Hepatocyte (in vitro differentiated cells): Measurements from ENCODE around the gene ARL16. TPM values are rescaled to one million over a fixed set of nuclear protein-coding genes. Genes with fewer than 3 reads are reported as not detected.

ENCODE experiments used
- DNase-seq: peaks from one replicate; pipeline ENCODE4 v3.0.0-alpha.2; 2016; ENCODE audit warnings: low spot score
- H2AFZ ChIP-seq: fragments of 200-600 bp; sonication (generic); 2 replicates; pipeline ENCODE4 v1.6.0; 2016; ENCODE audit warnings: antibody characterized with exemption, mild to moderate bottlenecking
- H3K27ac ChIP-seq: fragments of 200-600 bp; sonication (generic); 2 replicates; pipeline ENCODE4 v1.5.1; 2016; ENCODE audit warnings: mild to moderate bottlenecking
- H3K27me3 ChIP-seq: fragments of 200-600 bp; sonication (generic); 2 replicates; pipeline ENCODE4 v1.6.1; 2016
- H3K36me3 ChIP-seq: fragments of 200-600 bp; sonication (generic); replicated peaks from 2 replicates; pipeline ENCODE4 v1.5.1; 2016; ENCODE audit warnings: low read depth; ENCODE audit not compliant: insufficient read depth
- H3K4me1 ChIP-seq: fragments of 200-600 bp; sonication (generic); 2 replicates; pipeline ENCODE4 v1.5.1; 2016; ENCODE audit warnings: mild to moderate bottlenecking, moderate library complexity; ENCODE audit not compliant: insufficient read depth
- H3K4me2 ChIP-seq: fragments of 200-600 bp; sonication (generic); 2 replicates; pipeline ENCODE4 v1.6.0; 2016
- H3K4me3 ChIP-seq: fragments of 200-600 bp; sonication (generic); 2 replicates; pipeline ENCODE4 v1.5.1; 2016; ENCODE audit warnings: mild to moderate bottlenecking
- H3K79me2 ChIP-seq: fragments of 200-600 bp; sonication (generic); 2 replicates; pipeline ENCODE4 v1.6.0; 2017; ENCODE audit warnings: mild to moderate bottlenecking
- H3K9me2 ChIP-seq: fragments of 200-600 bp; sonication (generic); replicated peaks from 2 replicates; pipeline ENCODE4 v1.6.0; 2017; ENCODE audit warnings: mild to moderate bottlenecking; ENCODE audit not compliant: insufficient read depth
- H3K9me3 ChIP-seq: fragments of 200-600 bp; sonication (generic); 2 replicates; pipeline ENCODE4 v1.5.1; 2016; ENCODE audit warnings: low read depth, mild to moderate bottlenecking
- H4K20me1 ChIP-seq: fragments of 200-600 bp; sonication (generic); 2 replicates; pipeline ENCODE4 v1.6.0; 2016; ENCODE audit warnings: mild to moderate bottlenecking; ENCODE audit not compliant: insufficient read depth, poor library complexity, severe bottlenecking
- CTCF ChIP-seq: fragments of 200-600 bp; sonication (generic); IDR thresholded peaks from 2 replicates; pipeline ENCODE4 v1.5.1; 2016; ENCODE audit warnings: antibody characterized with exemption, mild to moderate bottlenecking; ENCODE audit not compliant: poor library complexity
- EZH2 ChIP-seq: fragments of 200-600 bp; sonication (generic); IDR thresholded peaks from 2 replicates; pipeline ENCODE4 v1.6.1; 2016; ENCODE audit warnings: antibody characterized with exemption, mild to moderate bottlenecking, borderline replicate concordance
- EZH2phosphoT487 ChIP-seq: fragments of 200-600 bp; sonication (generic); IDR thresholded peaks from one replicate; pipeline ENCODE4 v1.6.1; 2018; ENCODE audit warnings: antibody characterized with exemption, mild to moderate bottlenecking, low read depth, moderate library complexity; ENCODE audit not compliant: unreplicated experiment, severe bottlenecking
- WGBS: methylation state at CpG from one replicate; pipeline ENCODE4 v1.1.6; 2016; ENCODE audit warnings: low lambda C conversion rate; ENCODE audit errors: missing lambda C conversion rate; 5-methylcytosine and 5-hydroxymethylcytosine counted together
- polyA plus RNA-seq: library from polyadenylated mRNA; unstranded; fragments of >200 nt; fragmentation: Nextera tagmentation; extraction: Ambion mirVana; gene quantifications from 2 replicates; pipeline ENCODE4 v1.2.1, GENCODE V29; 2016
- total RNA-seq: library from RNA; depleted of rRNA; stranded (reverse); fragments of >200 nt; gene quantifications from 2 replicates; pipeline ENCODE4 v1.2.3, GENCODE V29; 2014

The ARL16 gene
- total and polyA plus RNA-seq, 2 experiments from 2014 or later: 38.8 to 70.6 TPM

GRCh38 chr17:81695801-81696200, 12.2 kb upstream of the ARL16 start:
- 95% methylated on average over 14 of the region's 22 CpGs for WGBS
- TF ChIP-seq EZH2: no peak
- TF ChIP-seq EZH2phosphoT487: no peak
- TF ChIP-seq CTCF: no peak

GRCh38 chr17:81695211-81695610, 11.6 kb upstream of the ARL16 start:
- H3K27ac ChIP-seq: no peak overlapping the region
- no peak for DNase-seq
- no peaks in the 10 kb centered on the region for H3K4me1 ChIP-seq
- no peaks in the 10 kb centered on the region for H3K27me3 ChIP-seq
- no peak overlapping the region for H2AFZ ChIP-seq
- H3K9me3 ChIP-seq: no peaks in the 10 kb centered on the region
- peaks cover 36% of the 10 kb centered on the region for H3K79me2 ChIP-seq
- H3K9me2 ChIP-seq: no peaks in the 10 kb centered on the region
- H3K36me3 ChIP-seq: no peaks in the 10 kb centered on the region
- TF ChIP-seq CTCF (no peak), EZH2phosphoT487 (no peak)
- H3K4me3 ChIP-seq: no peak overlapping the region
- WGBS: 87% methylated on average over 6 of the region's 6 CpGs
- no peak overlapping the region for H3K4me2 ChIP-seq
- peaks cover 3% of the 10 kb centered on the region for H4K20me1 ChIP-seq

More at GRCh38 chr17:81695801-81696200, 12.2 kb upstream of the ARL16 start:
- no peaks in the 10 kb centered on the region for H3K9me3 ChIP-seq
- no peak for DNase-seq
- H3K27ac ChIP-seq: no peak overlapping the region
- no peak overlapping the region for H3K4me2 ChIP-seq
- no peaks in the 10 kb centered on the region for H3K27me3 ChIP-seq
- no peak overlapping the region for H3K4me3 ChIP-seq
- H3K36me3 ChIP-seq: no peaks in the 10 kb centered on the region
- no peak overlapping the region for H2AFZ ChIP-seq
- peaks cover 6% of the 10 kb centered on the region for H4K20me1 ChIP-seq
- no peaks in the 10 kb centered on the region for H3K9me2 ChIP-seq
- no peaks in the 10 kb centered on the region for H3K4me1 ChIP-seq
- H3K79me2 ChIP-seq: peaks cover 42% of the 10 kb centered on the region

- Histone ChIP-seq H3K4me1 (no peaks in the 10 kb centered on the region), H3K36me3 (no peaks in the 10 kb centered on the region), H3K9me2 (no peaks in the 10 kb centered on the region), H3K9me3 (no peaks in the 10 kb centered on the region), H4K20me1 (peaks cover 3% of the 10 kb centered on the region), H3K4me3 (no peak overlapping the region), H3K4me2 (no peak overlapping the region), H3K27ac (no peak overlapping the region), H2AFZ (no peak overlapping the region), H3K79me2 (peaks cover 32% of the 10 kb centered on the region), H3K27me3 (no peaks in the 10 kb centered on the region)
- DNase-seq: no peak
- WGBS: 97% methylated on average over 19 of the region's 19 CpGs
- no peak for TF ChIP-seq EZH2phosphoT487
- TF ChIP-seq CTCF: no peak
- TF ChIP-seq EZH2: no peak
Observed at GRCh38 chr17:81694810-81695209, 11.2 kb upstream of the ARL16 start.
